ENCODE results near the gene PKNOX2.

The PKNOX2 gene

GRCh38 chr11:125404157-125404810 is 239.7 kb downstream of the PKNOX2 start:
- no peak overlapping the region for H3K27ac ChIP-seq (replicated peaks)
- no peak overlapping the region for H3K4me3 ChIP-seq (replicated peaks; ENCODE audit: insufficient read depth, low read length)
- H3K27me3 ChIP-seq (ENCODE audit: insufficient read depth, poor library complexity, severe bottlenecking): peaks cover 26% of the 10 kb centered on the region
- no peak for DNase-seq (ENCODE audit: low read depth in 1 of 2, low spot score in 1 of 2)
- TF ChIP-seq SPI1 (IDR thresholded peaks at IDR 0.05; ENCODE audit: borderline replicate concordance, low read depth) (no peak), POLR2AphosphoS5 (IDR thresholded peaks at IDR 0.05; ENCODE audit: low read depth) (no peak), GABPA (IDR thresholded peaks at IDR 0.05; ENCODE audit: low read depth) (no peak), CTCF (IDR thresholded peaks at IDR 0.05; ENCODE audit: insufficient read depth, low read length) (no peak), REST (IDR thresholded peaks at IDR 0.05; ENCODE audit: insufficient replicate concordance, low read depth) (no peak)

- Histone ChIP-seq H3K27me3 (ENCODE audit: insufficient read depth, poor library complexity, severe bottlenecking) (peaks cover 26% of the 10 kb centered on the region), H3K4me3 (replicated peaks; ENCODE audit: insufficient read depth, low read length) (no peak overlapping the region), H3K27ac (replicated peaks) (no peak overlapping the region)
- TF ChIP-seq CTCF (IDR thresholded peaks at IDR 0.05; ENCODE audit: insufficient read depth, low read length): peak; percentile 94
- no peak for TF ChIP-seq REST (IDR thresholded peaks at IDR 0.05; ENCODE audit: insufficient replicate concordance, low read depth)
- DNase-seq (ENCODE audit: low read depth in 1 of 2, low spot score in 1 of 2): peak; percentile 15 to 48
Measured at GRCh38 chr11:125404811-125405790, 240.6 kb downstream of the PKNOX2 start.

GRCh38 chr11:125407046-125407445 is 242.5 kb downstream of the PKNOX2 start:
- peaks cover 26% of the 10 kb centered on the region for H3K27me3 ChIP-seq (ENCODE audit: insufficient read depth, poor library complexity, severe bottlenecking)
- TF ChIP-seq POLR2AphosphoS5 (IDR thresholded peaks at IDR 0.05; ENCODE audit: low read depth) (no peak), REST (IDR thresholded peaks at IDR 0.05; ENCODE audit: insufficient replicate concordance, low read depth) (no peak), GABPA (IDR thresholded peaks at IDR 0.05; ENCODE audit: low read depth) (no peak), SPI1 (IDR thresholded peaks at IDR 0.05; ENCODE audit: borderline replicate concordance, low read depth) (no peak), CTCF (IDR thresholded peaks at IDR 0.05; ENCODE audit: insufficient read depth, low read length) (no peak)
- H3K4me3 ChIP-seq (replicated peaks; ENCODE audit: insufficient read depth, low read length): no peak overlapping the region
- no peak for DNase-seq (ENCODE audit: low read depth in 1 of 2, low spot score in 1 of 2)
- no peak overlapping the region for H3K27ac ChIP-seq (replicated peaks)
